ENCODE results near the gene KLC1.

Gene KLC1

GRCh38 chr14:103625356-103626095, 3.5 kb upstream of the KLC1 start:
- DNase-seq (ENCODE audit: low spot score): no peak

GRCh38 chr14:103626146-103626850, 2.7 kb upstream of the KLC1 start:
- no peak for DNase-seq (ENCODE audit: low spot score)

GRCh38 chr14:103627073-103628025, 1.7 kb upstream of the KLC1 start:
- DNase-seq (ENCODE audit: low spot score): no peak

- no peak for DNase-seq (ENCODE audit: low spot score)
Measured at GRCh38 chr14:103628221-103628683, 759 bp upstream of the KLC1 start.

GRCh38 chr14:103629503-103630121, 601 bp downstream of the KLC1 start:
- DNase-seq (ENCODE audit: low spot score): no peak

- no peak for DNase-seq (ENCODE audit: low spot score)
Measured at GRCh38 chr14:103630364-103631108, 1.5 kb downstream of the KLC1 start.

- DNase-seq (ENCODE audit: low spot score): no peak
Measured at GRCh38 chr14:103633391-103633790, 4.4 kb downstream of the KLC1 start.

GRCh38 chr14:103634156-103634555, 5.1 kb downstream of the KLC1 start:
- DNase-seq (ENCODE audit: low spot score): no peak

GRCh38 chr14:103638594-103638993, 9.6 kb downstream of the KLC1 start:
- no peak for DNase-seq (ENCODE audit: low spot score)

GRCh38 chr14:103641161-103641560, 12.2 kb downstream of the KLC1 start:
- DNase-seq (ENCODE audit: low spot score): no peak

- no peak for DNase-seq (ENCODE audit: low spot score)
Measured at GRCh38 chr14:103646189-103646588, 17.2 kb downstream of the KLC1 start.

- DNase-seq (ENCODE audit: low spot score): no peak
Measured at GRCh38 chr14:103649001-103649400, 20.0 kb downstream of the KLC1 start.

GRCh38 chr14:103650213-103650612, 21.2 kb downstream of the KLC1 start:
- DNase-seq (ENCODE audit: low spot score): no peak

- no peak for DNase-seq (ENCODE audit: low spot score)
Measured at GRCh38 chr14:103651585-103651984, 22.6 kb downstream of the KLC1 start.

GRCh38 chr14:103652806-103653205, 23.8 kb downstream of the KLC1 start:
- DNase-seq (ENCODE audit: low spot score): peak; percentile 18

GRCh38 chr14:103653336-103653735, 24.3 kb downstream of the KLC1 start:
- DNase-seq (ENCODE audit: low spot score): peak; percentile 47

GRCh38 chr14:103653805-103654204, 24.8 kb downstream of the KLC1 start:
- peak; percentile 65 for DNase-seq (ENCODE audit: low spot score)

- DNase-seq (ENCODE audit: low spot score): no peak
Measured at GRCh38 chr14:103654619-103655018, 25.6 kb downstream of the KLC1 start.

GRCh38 chr14:103656031-103656755, 27.2 kb downstream of the KLC1 start:
- DNase-seq (ENCODE audit: low spot score): no peak

GRCh38 chr14:103656756-103657133, 27.7 kb downstream of the KLC1 start:
- peak; percentile 44 for DNase-seq (ENCODE audit: low spot score)
